AG09309 (cell line): Measurements from ENCODE around the gene SCYGR3.

ENCODE experiments used
- DNase-seq: peaks from one replicate; pipeline ENCODE4 v3.0.0-alpha.2; 2010; ENCODE audit warnings: low read depth
- H3K4me3 ChIP-seq: 2 replicates; pipeline ENCODE4 v1.5.1; 2011; ENCODE audit warnings: mild to moderate bottlenecking, low read depth, low read length, moderate library complexity; ENCODE audit not compliant: control insufficient read depth
- TF ChIP-seq, protein P1 (sequence below): IDR thresholded peaks from 2 replicates; pipeline ENCODE4 v1.5.1; 2011; ENCODE audit warnings: mild to moderate bottlenecking, low read depth, low read length, inconsistent platforms; ENCODE audit not compliant: insufficient read depth, control insufficient read depth; ENCODE audit errors: missing control alignments

The SCYGR3 gene

DNA sequence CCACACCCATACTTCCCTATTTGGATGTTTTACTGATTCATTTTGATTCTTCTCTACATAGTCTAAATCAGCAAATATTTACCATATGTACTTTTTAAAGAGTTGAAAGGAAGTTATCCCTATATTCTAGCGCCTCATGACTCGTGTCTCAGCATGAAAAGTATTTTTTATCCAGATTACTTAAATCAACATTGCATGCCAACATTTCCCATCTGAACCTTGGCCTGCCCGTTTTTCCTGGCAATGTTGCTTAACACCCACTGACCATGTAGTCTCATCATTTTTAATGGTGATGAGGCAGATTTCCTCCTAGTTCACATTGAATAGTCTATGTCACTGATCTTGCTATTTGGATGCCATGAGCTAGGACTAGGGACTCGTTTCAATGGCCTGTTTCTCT lies 38.8 kb upstream of the SCYGR3 start:
- no peak overlapping the region for H3K4me3 ChIP-seq
- peak; percentile 41 for DNase-seq
- TF ChIP-seq, protein P1, sequence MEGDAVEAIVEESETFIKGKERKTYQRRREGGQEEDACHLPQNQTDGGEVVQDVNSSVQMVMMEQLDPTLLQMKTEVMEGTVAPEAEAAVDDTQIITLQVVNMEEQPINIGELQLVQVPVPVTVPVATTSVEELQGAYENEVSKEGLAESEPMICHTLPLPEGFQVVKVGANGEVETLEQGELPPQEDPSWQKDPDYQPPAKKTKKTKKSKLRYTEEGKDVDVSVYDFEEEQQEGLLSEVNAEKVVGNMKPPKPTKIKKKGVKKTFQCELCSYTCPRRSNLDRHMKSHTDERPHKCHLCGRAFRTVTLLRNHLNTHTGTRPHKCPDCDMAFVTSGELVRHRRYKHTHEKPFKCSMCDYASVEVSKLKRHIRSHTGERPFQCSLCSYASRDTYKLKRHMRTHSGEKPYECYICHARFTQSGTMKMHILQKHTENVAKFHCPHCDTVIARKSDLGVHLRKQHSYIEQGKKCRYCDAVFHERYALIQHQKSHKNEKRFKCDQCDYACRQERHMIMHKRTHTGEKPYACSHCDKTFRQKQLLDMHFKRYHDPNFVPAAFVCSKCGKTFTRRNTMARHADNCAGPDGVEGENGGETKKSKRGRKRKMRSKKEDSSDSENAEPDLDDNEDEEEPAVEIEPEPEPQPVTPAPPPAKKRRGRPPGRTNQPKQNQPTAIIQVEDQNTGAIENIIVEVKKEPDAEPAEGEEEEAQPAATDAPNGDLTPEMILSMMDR, result no peak

- TF ChIP-seq, protein P1, result no peak
- no peak for DNase-seq
- no peak overlapping the region for H3K4me3 ChIP-seq
Measured at GRCh38 chr2:227643990-227644551, 29.4 kb upstream of the SCYGR3 start.

DNA sequence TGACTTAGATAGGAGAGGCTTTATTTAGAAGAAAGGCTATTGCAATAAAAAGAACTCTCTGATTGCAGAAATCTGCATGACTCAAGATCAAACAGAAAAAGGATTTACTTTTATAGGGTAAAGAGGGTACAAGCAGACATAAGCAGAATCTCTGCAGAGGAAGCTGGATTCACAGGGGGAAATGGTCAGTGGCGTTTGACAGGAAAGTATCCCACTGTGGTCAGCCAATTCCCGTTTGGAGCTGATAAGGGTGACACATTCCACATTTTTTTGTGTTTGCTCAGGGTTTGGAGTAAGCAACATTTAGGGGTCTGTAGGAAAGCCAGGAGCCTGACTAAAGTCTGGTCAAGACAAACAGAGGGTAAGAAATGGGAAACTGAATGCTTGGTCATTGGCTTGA lies 28.0 kb upstream of the SCYGR3 start:
- no peak overlapping the region for H3K4me3 ChIP-seq
- TF ChIP-seq, protein P1, result no peak
- no peak for DNase-seq

DNA sequence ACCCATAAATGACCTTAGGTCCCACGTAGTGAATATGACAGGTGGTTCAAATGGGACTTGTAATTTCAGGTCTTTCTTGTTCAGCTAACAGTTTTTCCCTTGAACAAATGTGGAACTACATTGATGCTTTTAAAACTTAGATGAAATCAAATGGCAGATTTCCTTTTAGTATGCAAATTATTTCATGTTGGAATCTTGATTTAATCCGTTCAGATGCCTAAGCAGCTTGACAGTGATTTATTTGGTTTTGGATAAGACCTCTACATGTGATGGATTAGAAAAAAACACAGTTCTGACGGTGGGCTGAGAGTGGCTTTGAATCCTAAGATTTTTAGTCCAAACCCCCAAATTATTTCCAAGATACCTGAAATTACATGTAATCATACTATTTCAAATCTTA lies 19.6 kb upstream of the SCYGR3 start:
- DNase-seq, result no peak
- H3K4me3 ChIP-seq, result no peak overlapping the region
- TF ChIP-seq, protein P1, result no peak

GRCh38 chr2:227632827-227633226 lies 18.2 kb upstream of the SCYGR3 start:
- TF ChIP-seq, protein P1, result no peak
- H3K4me3 ChIP-seq, result no peak overlapping the region
- DNase-seq, result no peak

DNA sequence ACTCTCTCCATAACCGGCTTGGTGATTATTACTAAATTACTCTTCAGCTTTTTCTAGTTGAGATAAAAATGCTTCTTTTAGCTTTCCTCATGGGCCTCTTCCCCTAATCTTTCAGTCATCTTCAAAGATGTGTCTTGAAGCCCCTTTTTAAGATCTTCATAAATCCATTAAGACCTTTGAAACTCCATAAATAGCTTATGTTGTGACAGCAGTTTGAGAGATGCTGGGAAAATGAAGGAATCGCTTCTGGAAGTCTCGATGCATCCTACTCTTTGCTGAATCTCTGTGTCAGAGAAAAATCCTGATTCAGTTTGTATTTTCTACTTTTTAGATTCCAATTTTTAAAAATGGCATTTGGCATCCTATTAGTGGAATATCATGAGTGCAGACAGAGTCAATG lies 15.7 kb upstream of the SCYGR3 start:
- DNase-seq, result no peak
- no peak overlapping the region for H3K4me3 ChIP-seq
- TF ChIP-seq, protein P1, result no peak

DNA sequence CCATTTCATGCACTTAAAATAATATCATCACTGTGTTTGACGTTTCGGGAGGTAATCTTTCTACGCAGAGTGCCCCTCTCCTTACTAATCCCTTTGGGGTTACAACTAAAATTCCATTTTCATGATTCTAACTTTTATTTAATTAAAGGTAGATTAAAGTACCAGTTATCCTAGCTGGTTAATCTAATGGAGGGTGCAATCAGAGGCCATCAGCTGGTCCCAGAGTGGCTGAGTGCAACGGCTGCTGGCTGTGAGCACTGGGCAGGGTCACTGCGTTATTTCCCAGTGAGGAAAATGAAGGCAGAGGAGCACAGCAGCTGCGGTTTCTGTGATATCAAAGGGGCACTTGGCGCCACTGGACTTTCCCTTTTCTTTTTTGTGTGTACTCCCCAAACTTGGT lies 14.8 kb upstream of the SCYGR3 start:
- DNase-seq, result no peak
- TF ChIP-seq, protein P1, result no peak
- no peak overlapping the region for H3K4me3 ChIP-seq
